ENCODE results near the gene PRSS22. TPM values are rescaled to one million over a fixed set of nuclear protein-coding genes. Genes with fewer than 3 reads are reported as not detected.

The PRSS22 gene
- total and polyA plus RNA-seq, 2 donors from 2014 or later: 11.0 to 30.8 TPM

- no peak overlapping the region for H3K4me3 ChIP-seq (ENCODE audit: low read length in 3 of 3)
- peaks cover 0 to 3% (median 3%) of the 10 kb centered on the region in 3 donors for H3K36me3 ChIP-seq (ENCODE audit: control insufficient read depth in 2 of 3, insufficient read depth in 3 of 3, low read length in 3 of 3)
- intact Hi-C loops (cut with DNase I): no loop called here
- peaks cover 3 to 4% (median 3%) of the 10 kb centered on the region in 3 donors for H3K4me1 ChIP-seq (ENCODE audit: control insufficient read depth in 2 of 3, insufficient read depth in 2 of 3, low read depth in 1 of 3, low read length in 3 of 3)
- H3K9ac ChIP-seq (ENCODE audit: low read length in 3 of 3): no peak overlapping the region
- DNase-seq (peak in 4 of 5 donors; percentile 36 to 43 (median 40)), FAIRE-seq (no peak)
- TF ChIP-seq CTCF (IDR thresholded peaks at IDR 0.05; ENCODE audit: borderline replicate concordance, extremely low read depth, insufficient read depth): no peak
- H3K27ac ChIP-seq (ENCODE audit: low read depth in 2 of 2, low read length in 2 of 2): no peak overlapping the region
- no peaks in the 10 kb centered on the region for H3K9me3 ChIP-seq (ENCODE audit: control insufficient read depth in 2 of 3, insufficient read depth in 1 of 3, low read length in 3 of 3)
- no peaks in the 10 kb centered on the region for H3K27me3 ChIP-seq (ENCODE audit: control insufficient read depth, insufficient read depth, low read length)
These were observed 41.0 kb upstream of the PRSS22 start for GRCh38 chr16:2898831-2899563.

- FAIRE-seq (no peak), DNase-seq (peak in 1 of 5 donors; percentile 69)
- Histone ChIP-seq H3K9me3 (ENCODE audit: control insufficient read depth in 2 of 3, insufficient read depth in 1 of 3, low read length in 3 of 3) (no peaks in the 10 kb centered on the region), H3K27me3 (ENCODE audit: control insufficient read depth, insufficient read depth, low read length) (no peaks in the 10 kb centered on the region), H3K27ac (ENCODE audit: low read depth in 2 of 2, low read length in 2 of 2) (no peak overlapping the region), H3K36me3 (ENCODE audit: control insufficient read depth in 2 of 3, insufficient read depth in 3 of 3, low read length in 3 of 3) (peaks cover 0 to 3% (median 3%) of the 10 kb centered on the region in 3 donors), H3K4me1 (ENCODE audit: control insufficient read depth in 2 of 3, insufficient read depth in 2 of 3, low read depth in 1 of 3, low read length in 3 of 3) (no peaks in the 10 kb centered on the region), H3K4me3 (ENCODE audit: low read length in 3 of 3) (no peak overlapping the region), H3K9ac (ENCODE audit: low read length in 3 of 3) (no peak overlapping the region)
- intact Hi-C loops (cut with DNase I): no loop called here
- TF ChIP-seq CTCF (IDR thresholded peaks at IDR 0.05; ENCODE audit: borderline replicate concordance, extremely low read depth, insufficient read depth): no peak
These were observed 39.1 kb upstream of the PRSS22 start for GRCh38 chr16:2897110-2897509.

- Histone ChIP-seq H3K9me3 (ENCODE audit: control insufficient read depth in 2 of 3, insufficient read depth in 1 of 3, low read length in 3 of 3) (no peaks in the 10 kb centered on the region), H3K9ac (ENCODE audit: low read length in 3 of 3) (no peak overlapping the region), H3K27ac (ENCODE audit: low read depth in 2 of 2, low read length in 2 of 2) (no peak overlapping the region), H3K36me3 (ENCODE audit: control insufficient read depth in 2 of 3, insufficient read depth in 3 of 3, low read length in 3 of 3) (peaks cover 0 to 3% (median 3%) of the 10 kb centered on the region in 3 donors), H3K4me1 (ENCODE audit: control insufficient read depth in 2 of 3, insufficient read depth in 2 of 3, low read depth in 1 of 3, low read length in 3 of 3) (no peaks in the 10 kb centered on the region), H3K27me3 (ENCODE audit: control insufficient read depth, insufficient read depth, low read length) (no peaks in the 10 kb centered on the region), H3K4me3 (ENCODE audit: low read length in 3 of 3) (no peak overlapping the region)
- intact Hi-C loops (cut with DNase I): no loop called here
- peak in 1 of 5 donors; percentile 75 for DNase-seq
- FAIRE-seq: no peak
- TF ChIP-seq CTCF (IDR thresholded peaks at IDR 0.05; ENCODE audit: borderline replicate concordance, extremely low read depth, insufficient read depth): no peak
These were observed 38.6 kb upstream of the PRSS22 start for GRCh38 chr16:2896480-2897010.

All from kidney (tissue), 14 donors.